Tibial artery (tissue), 4 donors: ENCODE results near the gene SPTB.

Experiments
- DNase-seq, 2 donors: peaks; one replicate each; pipeline ENCODE4 v3.0.0-alpha.2; 2019
- H3K27ac ChIP-seq, 2 donors: fragments of 200-600 bp; sonication (generic) in 1 of 2; 1 replicate in 1 of 2; 2 replicates in 1 of 2; pipeline ENCODE4 v1.5.1; 2018 to 2019; ENCODE audit warnings: mild to moderate bottlenecking in 1 of 2
- H3K27me3 ChIP-seq, 2 donors: fragments of 200-600 bp; sonication (generic) in 1 of 2; one replicate each; pipeline versions ENCODE4 v1.5.1 to v1.6.0; 2016 to 2019
- H3K36me3 ChIP-seq, 3 donors: fragments of 200-600 bp; sonication (generic) in 2 of 3; one replicate each; pipeline ENCODE4 v1.5.1; 2016 to 2019; ENCODE audit warnings: mild to moderate bottlenecking in 2 of 3
- H3K4me1 ChIP-seq, 4 donors: fragments of 200-600 bp; sonication (generic) in 2 of 4; 1 replicate in 3 of 4; 2 replicates in 1 of 4; pipeline ENCODE4 v1.5.1; 2016 to 2019
- H3K4me3 ChIP-seq, 2 donors: fragments of 200-600 bp; sonication (generic) in 1 of 2; 1 replicate in 1 of 2; 2 replicates in 1 of 2; pipeline ENCODE4 v1.5.1; 2018 to 2019; ENCODE audit warnings: mild to moderate bottlenecking in 2 of 2
- H3K9me3 ChIP-seq, 3 donors: fragments of 200-600 bp; sonication (generic) in 1 of 3; one replicate each; pipeline ENCODE4 v1.5.1; 2016 to 2019
- intact Hi-C: fragments of 100-400 bp; cut with DNase I; formaldehyde crosslinking; loops from one replicate; pipeline ENCODE4 v1.15.0; 2023; ENCODE audit warnings: low total_unique reads
- TF ChIP-seq, protein P1 (sequence below), 2 experiments: fragments of 200-600 bp in 1 of 2; fragments of 450-650 bp in 1 of 2; IDR thresholded peaks; one replicate each; pipeline ENCODE4 v1.5.1; 2017 to 2019; ENCODE audit warnings: antibody characterized with exemption in 2 of 2, mild to moderate bottlenecking in 1 of 2, moderate library complexity in 1 of 2

Gene SPTB

DNA sequence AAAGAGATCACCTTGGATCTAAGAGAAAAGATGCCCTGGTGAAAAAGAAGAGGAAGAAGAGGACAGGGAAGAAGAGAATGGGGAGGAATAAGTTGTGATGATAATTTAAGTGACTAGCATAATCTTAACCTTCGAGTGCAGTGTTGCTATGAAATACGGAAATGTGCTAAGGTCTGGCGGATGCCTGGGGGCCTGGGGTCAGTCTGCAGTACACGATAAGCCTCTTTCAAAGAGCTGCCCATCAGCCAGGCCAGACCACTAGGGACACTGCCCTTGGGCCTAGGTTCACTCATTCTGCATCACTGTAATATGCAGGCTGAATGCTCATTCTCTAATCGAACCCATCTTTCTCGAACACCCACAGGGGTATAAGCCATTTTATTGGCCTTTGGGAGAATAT, 92.1 kb downstream of the SPTB start:
- Histone ChIP-seq H3K27ac (no peak overlapping the region), H3K9me3 (no peaks in the 10 kb centered on the region), H3K4me3 (no peak overlapping the region), H3K4me1 (no peaks in the 10 kb centered on the region), H3K36me3 (no peaks in the 10 kb centered on the region), H3K27me3 (no peaks in the 10 kb centered on the region)
- TF ChIP-seq, protein P1, sequence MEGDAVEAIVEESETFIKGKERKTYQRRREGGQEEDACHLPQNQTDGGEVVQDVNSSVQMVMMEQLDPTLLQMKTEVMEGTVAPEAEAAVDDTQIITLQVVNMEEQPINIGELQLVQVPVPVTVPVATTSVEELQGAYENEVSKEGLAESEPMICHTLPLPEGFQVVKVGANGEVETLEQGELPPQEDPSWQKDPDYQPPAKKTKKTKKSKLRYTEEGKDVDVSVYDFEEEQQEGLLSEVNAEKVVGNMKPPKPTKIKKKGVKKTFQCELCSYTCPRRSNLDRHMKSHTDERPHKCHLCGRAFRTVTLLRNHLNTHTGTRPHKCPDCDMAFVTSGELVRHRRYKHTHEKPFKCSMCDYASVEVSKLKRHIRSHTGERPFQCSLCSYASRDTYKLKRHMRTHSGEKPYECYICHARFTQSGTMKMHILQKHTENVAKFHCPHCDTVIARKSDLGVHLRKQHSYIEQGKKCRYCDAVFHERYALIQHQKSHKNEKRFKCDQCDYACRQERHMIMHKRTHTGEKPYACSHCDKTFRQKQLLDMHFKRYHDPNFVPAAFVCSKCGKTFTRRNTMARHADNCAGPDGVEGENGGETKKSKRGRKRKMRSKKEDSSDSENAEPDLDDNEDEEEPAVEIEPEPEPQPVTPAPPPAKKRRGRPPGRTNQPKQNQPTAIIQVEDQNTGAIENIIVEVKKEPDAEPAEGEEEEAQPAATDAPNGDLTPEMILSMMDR (IDR thresholded peaks at IDR 0.05): no peak
- intact Hi-C loops: no loop called here
- peak in 1 of 2 donors; percentile 9 for DNase-seq

DNA sequence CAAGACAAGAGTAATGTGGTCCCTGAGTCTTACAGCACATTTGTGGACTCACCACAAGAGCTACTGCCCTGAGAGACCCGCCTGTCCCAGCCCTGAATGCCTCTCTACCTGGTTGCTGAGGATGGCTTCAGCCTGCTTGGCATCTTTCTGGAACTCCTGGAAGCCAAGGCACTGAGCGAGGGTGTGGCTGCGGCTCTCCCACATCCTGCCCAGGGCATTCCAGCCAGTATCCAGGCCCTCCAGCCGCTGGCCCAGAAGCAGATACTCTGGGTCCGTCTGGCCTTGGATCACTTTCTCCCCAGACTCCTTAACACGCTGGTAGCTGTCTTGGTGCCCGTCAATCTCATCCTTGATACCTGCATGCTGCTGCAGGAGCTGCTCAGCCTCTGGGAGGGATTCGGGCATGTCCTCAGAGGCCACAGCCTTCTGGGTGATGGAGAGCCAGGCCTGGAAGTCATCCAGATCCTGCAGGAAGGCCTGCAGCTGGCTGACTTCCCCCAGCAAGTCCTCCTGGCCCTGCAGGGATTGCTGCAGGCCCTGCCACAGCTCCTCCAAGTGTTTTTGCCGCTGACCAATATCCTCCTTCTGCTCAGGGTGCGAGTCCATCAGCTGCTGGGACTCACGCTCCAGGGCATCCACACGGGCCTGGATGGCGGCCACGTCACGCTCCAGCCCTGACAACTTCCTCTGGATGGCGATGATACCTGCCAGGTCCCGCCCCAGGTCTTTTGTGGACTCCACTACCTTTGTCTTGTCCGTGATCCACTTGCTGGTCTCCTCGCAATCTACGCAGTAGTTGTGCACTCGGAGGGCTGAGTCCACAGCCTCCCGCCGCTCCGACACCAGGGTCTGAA, 93.2 kb downstream of the SPTB start:
- TF ChIP-seq, protein P1 (IDR thresholded peaks at IDR 0.05): no peak
- H3K27me3 ChIP-seq: no peaks in the 10 kb centered on the region
- no peak overlapping the region for H3K4me3 ChIP-seq
- no peak overlapping the region for H3K27ac ChIP-seq
- H3K36me3 ChIP-seq: no peaks in the 10 kb centered on the region
- H3K4me1 ChIP-seq: no peaks in the 10 kb centered on the region
- DNase-seq: peak in 1 of 2 donors; percentile 50
- H3K9me3 ChIP-seq: no peaks in the 10 kb centered on the region
- intact Hi-C loops: no loop called here

DNA sequence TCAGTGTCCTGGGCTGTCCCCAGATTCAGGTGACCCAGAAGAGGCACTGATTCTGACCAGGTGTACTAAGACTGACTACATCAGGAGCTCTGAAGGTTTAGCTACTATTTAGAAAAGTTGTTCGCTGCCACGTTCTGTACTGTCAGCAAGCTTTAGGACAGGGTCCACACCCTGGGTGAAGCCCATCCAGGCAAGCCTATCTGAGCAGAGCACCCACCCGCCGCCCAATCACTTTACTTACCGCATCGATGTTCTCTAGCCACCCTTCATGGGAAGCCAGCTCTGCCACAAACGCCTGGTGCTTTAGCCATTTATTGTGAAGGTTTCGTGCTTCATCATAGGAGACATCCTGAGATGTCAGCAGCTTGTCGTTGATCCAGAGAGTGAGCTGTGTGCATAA, 95.7 kb downstream of the SPTB start:
- H3K36me3 ChIP-seq: no peaks in the 10 kb centered on the region
- no peak overlapping the region for H3K27ac ChIP-seq
- intact Hi-C loops: no loop called here
- no peaks in the 10 kb centered on the region for H3K9me3 ChIP-seq
- H3K4me1 ChIP-seq: no peaks in the 10 kb centered on the region
- TF ChIP-seq, protein P1 (IDR thresholded peaks at IDR 0.05): no peak
- no peak for DNase-seq
- H3K4me3 ChIP-seq: no peak overlapping the region
- no peaks in the 10 kb centered on the region for H3K27me3 ChIP-seq

DNA sequence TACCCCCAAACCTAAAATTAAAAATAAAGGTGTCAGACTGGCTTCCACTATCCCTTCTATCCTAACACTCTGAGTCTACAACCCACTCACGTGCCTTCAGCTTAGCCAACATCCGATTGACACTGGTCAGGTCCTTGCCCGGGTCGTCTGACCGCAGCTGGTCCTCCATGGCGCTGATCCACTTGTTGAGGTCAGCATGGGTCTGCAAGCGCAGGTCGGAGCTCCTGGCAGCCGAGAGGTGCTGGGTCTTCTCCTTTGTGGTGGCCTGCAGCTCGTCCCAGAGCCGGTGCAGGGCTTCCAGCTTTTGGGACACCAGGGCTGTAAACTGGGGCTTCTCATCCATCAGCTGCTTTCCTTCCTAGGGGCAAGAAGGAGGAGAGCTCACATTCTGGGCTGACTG, 97.5 kb downstream of the SPTB start:
- TF ChIP-seq, protein P1 (IDR thresholded peaks at IDR 0.05): no peak
- DNase-seq: no peak
- H3K4me1 ChIP-seq: no peaks in the 10 kb centered on the region
- H3K36me3 ChIP-seq: no peaks in the 10 kb centered on the region
- H3K4me3 ChIP-seq: no peak overlapping the region
- H3K9me3 ChIP-seq: no peaks in the 10 kb centered on the region
- no peaks in the 10 kb centered on the region for H3K27me3 ChIP-seq
- intact Hi-C loops: no loop called here
- H3K27ac ChIP-seq: no peak overlapping the region

DNA sequence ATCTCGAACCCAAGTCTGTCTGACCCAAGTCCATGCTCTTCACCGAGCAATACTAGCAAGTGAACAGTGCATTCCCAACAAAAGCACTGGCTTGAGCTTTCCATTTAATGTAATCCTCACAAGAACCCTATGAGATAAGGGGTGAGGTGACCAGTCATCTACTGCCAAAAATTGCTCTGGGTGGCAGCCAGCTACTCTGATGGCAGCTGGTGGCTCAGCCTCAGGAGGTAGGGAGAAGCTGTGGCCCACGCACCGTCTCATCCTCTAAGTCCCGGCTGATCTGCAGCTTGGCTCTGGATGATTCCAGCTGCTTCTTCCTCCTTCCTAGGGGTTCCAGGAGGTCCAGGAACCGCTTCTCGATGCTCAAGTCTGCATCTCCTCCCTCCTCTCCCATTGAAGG, 100.2 kb downstream of the SPTB start:
- no peaks in the 10 kb centered on the region for H3K4me1 ChIP-seq
- no peaks in the 10 kb centered on the region for H3K36me3 ChIP-seq
- no peak overlapping the region for H3K4me3 ChIP-seq
- no peaks in the 10 kb centered on the region for H3K27me3 ChIP-seq
- intact Hi-C loops: no loop called here
- H3K9me3 ChIP-seq: no peaks in the 10 kb centered on the region
- TF ChIP-seq, protein P1 (IDR thresholded peaks at IDR 0.05): no peak
- DNase-seq: no peak
- no peak overlapping the region for H3K27ac ChIP-seq
